Activated T-cell treated with anti-CD3 and anti-CD28 coated beads, Interleukin-2, amount 50 U/mL, for 4 hours (primary cell): ENCODE results near the gene PPP1R16B. TPM values are rescaled to one million over a fixed set of nuclear protein-coding genes. Genes with fewer than 3 reads are reported as not detected.
A peak's percentile ranks its signal among the peaks of the same experiment; 100 is the strongest.

Experiments used
- ATAC-seq, 2 donors: fragments of 200-7000 bp; cut with Tn5 transposase; one replicate each; pipeline ENCODE4 v1.10.0; 2021
- DNase-seq: peaks from one replicate; pipeline ENCODE4 v3.0.0-alpha.2; 2020
- H3K27me3 Mint-ChIP-seq: one replicate; pipeline ENCODE4 v1.8.0; 2021; ENCODE audit warnings: low read depth, mixed read lengths
- H3K36me3 Mint-ChIP-seq: one replicate; pipeline ENCODE4 v1.8.0; 2022; ENCODE audit warnings: mixed read lengths; ENCODE audit not compliant: insufficient read depth
- H3K4me1 Mint-ChIP-seq: one replicate; pipeline ENCODE4 v1.8.0; 2021; ENCODE audit warnings: low read depth, mixed read lengths
- H3K4me3 Mint-ChIP-seq: one replicate; pipeline ENCODE4 v1.8.0; 2021; ENCODE audit warnings: mild to moderate bottlenecking, moderate library complexity, mixed read lengths
- H3K9me3 Mint-ChIP-seq: one replicate; pipeline ENCODE4 v1.8.0; 2021; ENCODE audit warnings: mixed read lengths
- total RNA-seq, 3 donors: library from RNA; stranded (reverse); gene quantifications; one replicate each; pipeline ENCODE4 v1.2.1, GENCODE V29; 2021

The PPP1R16B gene
- total RNA-seq: 100 to 1,000 TPM; 148 to 163 (median 160) TPM

- peak within 1 kb of the TSS; percentile 89 for H3K4me3 Mint-ChIP-seq
- H3K9me3 Mint-ChIP-seq: no peaks in the 10 kb centered on the region
- no peaks in the 10 kb centered on the region for H3K27me3 Mint-ChIP-seq
- ATAC-seq: peak; percentile 82 to 83
- DNase-seq: peak; percentile 74
- H3K4me1 Mint-ChIP-seq: peaks cover 53% of the 10 kb centered on the region
- H3K36me3 Mint-ChIP-seq: peaks cover 21% of the 10 kb centered on the region
Observed at GRCh38 chr20:38805502-38805957, at the start of gene PPP1R16B. Gene PPP1R16B, plus strand, starts transcription at chr20:38805697. Its CDS starts 30,229 bp downstream, at chr20:38835926.

GRCh38 chr20:38757145-38757775 lies 48.2 kb upstream of the PPP1R16B start:
- H3K36me3 Mint-ChIP-seq: peaks cover 62% of the 10 kb centered on the region

DNA sequence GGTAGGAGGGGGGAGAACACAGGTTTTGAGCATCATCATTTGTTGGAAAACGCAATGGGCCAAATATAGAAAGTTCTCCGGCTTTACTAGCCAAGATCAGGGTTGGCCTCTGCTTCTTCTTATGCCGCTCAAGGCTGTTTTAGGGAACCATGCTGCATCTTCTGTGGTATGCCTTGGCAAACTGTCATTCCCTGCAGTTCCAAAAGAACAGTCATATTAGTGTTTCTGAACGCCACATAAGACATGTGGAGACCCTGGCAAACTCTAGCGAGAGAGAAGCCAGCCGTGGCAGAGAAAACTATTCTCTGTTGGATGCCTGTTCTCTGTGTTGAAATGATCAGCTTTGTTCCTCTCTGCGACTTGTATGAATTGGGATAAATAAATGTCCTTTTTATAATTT lies 46.4 kb upstream of the PPP1R16B start:
- Mint-ChIP-seq H3K36me3 (peaks cover 68% of the 10 kb centered on the region), H3K27me3 (no peaks in the 10 kb centered on the region), H3K4me3 (no peak overlapping the region), H3K4me1 (peaks cover 13% of the 10 kb centered on the region), H3K9me3 (no peaks in the 10 kb centered on the region)
- ATAC-seq: no peak
- no peak for DNase-seq

More at GRCh38 chr20:38757145-38757775, 48.2 kb upstream of the PPP1R16B start:
- Mint-ChIP-seq H3K4me3 (no peak overlapping the region), H3K9me3 (no peaks in the 10 kb centered on the region), H3K27me3 (no peaks in the 10 kb centered on the region), H3K4me1 (no peaks in the 10 kb centered on the region)
- no peak for DNase-seq
- ATAC-seq: no peak

DNA sequence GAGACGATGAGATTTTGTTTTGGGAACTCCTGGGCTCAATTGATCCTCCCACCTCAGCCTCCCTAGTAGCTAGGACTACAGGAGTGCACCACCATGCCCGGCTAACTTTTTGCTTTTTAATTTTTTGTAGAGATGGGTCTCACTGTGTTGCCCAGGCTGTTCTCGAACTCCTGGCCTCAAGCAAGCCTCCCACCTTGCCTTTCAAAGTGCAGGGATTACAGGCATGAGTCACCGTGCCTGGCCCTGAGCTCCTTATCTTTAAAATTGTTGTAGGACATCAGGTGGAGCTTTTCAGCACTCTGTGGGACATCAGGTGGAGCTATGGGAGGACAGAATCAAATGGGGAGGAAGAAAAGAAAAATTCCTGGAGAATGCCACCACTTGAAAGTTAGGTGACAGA lies 44.5 kb upstream of the PPP1R16B start:
- no peak overlapping the region for H3K4me3 Mint-ChIP-seq
- no peak for DNase-seq
- H3K4me1 Mint-ChIP-seq: peaks cover 25% of the 10 kb centered on the region
- no peaks in the 10 kb centered on the region for H3K9me3 Mint-ChIP-seq
- peaks cover 67% of the 10 kb centered on the region for H3K36me3 Mint-ChIP-seq
- no peak for ATAC-seq
- no peaks in the 10 kb centered on the region for H3K27me3 Mint-ChIP-seq

- H3K36me3 Mint-ChIP-seq: peaks cover 68% of the 10 kb centered on the region
- no peak overlapping the region for H3K4me3 Mint-ChIP-seq
- H3K9me3 Mint-ChIP-seq: no peaks in the 10 kb centered on the region
- no peaks in the 10 kb centered on the region for H3K27me3 Mint-ChIP-seq
- no peak for ATAC-seq
- no peak for DNase-seq
- H3K4me1 Mint-ChIP-seq: peaks cover 25% of the 10 kb centered on the region
Observed at GRCh38 chr20:38762174-38762573, 43.3 kb upstream of the PPP1R16B start.

- Mint-ChIP-seq H3K4me3 (no peak overlapping the region), H3K36me3 (peaks cover 69% of the 10 kb centered on the region), H3K27me3 (no peaks in the 10 kb centered on the region), H3K9me3 (no peaks in the 10 kb centered on the region), H3K4me1 (peaks cover 25% of the 10 kb centered on the region)
- no peak for DNase-seq
- ATAC-seq: no peak
Observed at GRCh38 chr20:38763616-38764015, 41.9 kb upstream of the PPP1R16B start.

DNA sequence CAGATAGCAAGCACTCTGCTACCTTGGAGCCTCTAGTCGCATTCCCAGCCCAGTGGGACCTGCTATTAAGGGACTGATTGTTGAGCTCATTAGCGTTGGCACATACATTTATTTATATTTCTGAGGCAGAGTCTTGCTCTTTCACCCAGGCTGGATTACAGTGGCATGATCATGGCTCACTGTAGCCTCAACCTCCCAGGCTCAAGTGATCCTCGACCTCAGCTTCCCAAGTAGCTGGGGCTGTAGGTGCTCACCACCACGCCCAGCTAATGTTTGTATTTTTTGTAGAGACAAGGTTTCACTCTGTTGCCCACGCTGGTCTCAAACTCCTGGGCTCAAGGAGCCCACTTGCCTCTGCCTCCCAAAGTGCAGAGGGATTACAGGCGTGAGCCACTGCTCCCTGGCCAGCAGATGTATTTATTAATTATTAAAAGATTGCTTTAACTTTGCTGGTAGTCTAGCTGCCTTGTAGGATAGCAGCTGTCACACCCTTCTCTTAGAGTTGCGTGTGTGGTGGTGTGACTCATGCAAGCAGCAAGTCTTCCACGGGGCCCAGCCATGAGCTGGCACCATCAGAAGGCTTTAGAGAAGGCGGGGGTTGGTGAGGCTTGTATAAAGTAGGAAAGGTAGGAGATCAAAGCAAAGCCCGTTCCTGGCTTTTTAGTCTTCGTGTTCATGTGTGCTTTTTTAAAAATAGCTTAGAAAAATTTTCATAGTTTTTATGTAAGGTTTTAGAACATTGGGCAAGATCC lies 40.8 kb upstream of the PPP1R16B start:
- H3K4me3 Mint-ChIP-seq: no peak overlapping the region
- DNase-seq (peak; percentile 34), ATAC-seq (peak; percentile 100)
- H3K27me3 Mint-ChIP-seq: no peaks in the 10 kb centered on the region
- no peaks in the 10 kb centered on the region for H3K9me3 Mint-ChIP-seq
- peaks cover 69% of the 10 kb centered on the region for H3K36me3 Mint-ChIP-seq
- peaks cover 25% of the 10 kb centered on the region for H3K4me1 Mint-ChIP-seq

DNA sequence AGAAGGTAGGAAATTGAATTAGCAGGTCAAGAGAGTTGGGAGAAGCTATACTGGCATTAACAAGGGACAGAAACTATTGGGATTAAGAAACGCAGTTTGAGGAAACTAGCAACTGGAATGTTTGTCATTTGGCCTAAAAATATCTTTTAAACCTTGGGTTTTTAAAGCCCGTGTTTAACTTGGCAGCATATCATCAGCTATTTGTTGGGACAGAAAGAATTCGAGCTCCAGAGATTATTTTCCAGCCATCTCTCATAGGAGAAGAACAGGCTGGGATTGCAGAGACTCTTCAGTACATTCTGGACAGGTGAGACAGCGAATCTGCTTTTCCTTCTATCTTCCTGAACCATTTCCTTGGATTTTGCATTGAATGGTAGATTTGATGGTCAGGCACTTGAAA lies 39.4 kb upstream of the PPP1R16B start:
- DNase-seq: no peak
- H3K9me3 Mint-ChIP-seq: no peaks in the 10 kb centered on the region
- peaks cover 25% of the 10 kb centered on the region for H3K4me1 Mint-ChIP-seq
- H3K27me3 Mint-ChIP-seq: no peaks in the 10 kb centered on the region
- no peak overlapping the region for H3K4me3 Mint-ChIP-seq
- no peak for ATAC-seq
- peaks cover 60% of the 10 kb centered on the region for H3K36me3 Mint-ChIP-seq

GRCh38 chr20:38769376-38770295 lies 35.9 kb upstream of the PPP1R16B start:
- Mint-ChIP-seq H3K27me3 (no peaks in the 10 kb centered on the region), H3K4me3 (no peak overlapping the region), H3K36me3 (peaks cover 63% of the 10 kb centered on the region), H3K9me3 (peaks cover 10% of the 10 kb centered on the region), H3K4me1 (peaks cover 7% of the 10 kb centered on the region)
- ATAC-seq (no peak), DNase-seq (no peak)

DNA sequence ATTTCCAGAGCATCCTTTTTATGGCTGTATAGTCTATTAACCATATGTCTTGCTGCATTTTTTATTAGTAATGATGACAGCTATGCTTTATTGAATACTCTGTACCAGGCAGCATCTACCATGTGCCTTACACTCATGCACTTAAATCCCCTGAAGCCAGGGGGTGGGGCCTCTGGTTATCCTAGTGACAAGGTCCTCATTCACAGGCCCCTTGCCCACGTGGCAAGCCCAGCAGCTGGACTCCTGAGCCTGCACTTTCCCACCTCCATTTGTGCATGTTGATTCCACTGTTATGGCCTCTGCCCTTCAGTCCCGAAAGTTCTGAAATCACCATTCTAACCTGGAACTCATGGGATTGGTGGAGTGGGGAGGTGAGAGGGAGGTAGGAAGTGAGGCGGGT lies 35.0 kb upstream of the PPP1R16B start:
- Mint-ChIP-seq H3K9me3 (peaks cover 10% of the 10 kb centered on the region), H3K27me3 (no peaks in the 10 kb centered on the region), H3K4me3 (no peak overlapping the region), H3K4me1 (no peaks in the 10 kb centered on the region), H3K36me3 (peaks cover 60% of the 10 kb centered on the region)
- ATAC-seq (no peak), DNase-seq (no peak)

DNA sequence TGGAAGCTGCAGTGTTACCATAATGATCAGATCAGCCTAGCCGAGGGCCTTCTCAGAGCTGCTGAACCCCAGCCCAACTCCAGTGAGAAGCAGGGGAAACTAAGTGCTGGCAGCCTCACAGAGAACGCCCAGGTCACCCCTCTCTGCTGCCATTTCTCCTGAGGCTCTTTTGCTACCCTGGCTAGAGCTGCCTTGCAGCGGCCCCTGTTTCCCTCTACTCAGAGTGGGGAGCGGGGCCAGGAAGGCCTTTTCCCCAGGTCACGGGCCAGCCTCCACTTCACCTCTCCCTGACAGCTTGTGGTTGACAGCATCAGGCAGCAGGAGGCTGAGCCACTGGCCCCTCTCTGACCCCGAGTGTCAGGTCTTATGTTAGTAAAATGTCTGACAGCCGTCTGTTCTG lies 34.5 kb upstream of the PPP1R16B start:
- H3K4me1 Mint-ChIP-seq: no peaks in the 10 kb centered on the region
- no peak for DNase-seq
- peaks cover 10% of the 10 kb centered on the region for H3K9me3 Mint-ChIP-seq
- ATAC-seq: no peak
- no peak overlapping the region for H3K4me3 Mint-ChIP-seq
- H3K36me3 Mint-ChIP-seq: peaks cover 56% of the 10 kb centered on the region
- H3K27me3 Mint-ChIP-seq: no peaks in the 10 kb centered on the region

DNA sequence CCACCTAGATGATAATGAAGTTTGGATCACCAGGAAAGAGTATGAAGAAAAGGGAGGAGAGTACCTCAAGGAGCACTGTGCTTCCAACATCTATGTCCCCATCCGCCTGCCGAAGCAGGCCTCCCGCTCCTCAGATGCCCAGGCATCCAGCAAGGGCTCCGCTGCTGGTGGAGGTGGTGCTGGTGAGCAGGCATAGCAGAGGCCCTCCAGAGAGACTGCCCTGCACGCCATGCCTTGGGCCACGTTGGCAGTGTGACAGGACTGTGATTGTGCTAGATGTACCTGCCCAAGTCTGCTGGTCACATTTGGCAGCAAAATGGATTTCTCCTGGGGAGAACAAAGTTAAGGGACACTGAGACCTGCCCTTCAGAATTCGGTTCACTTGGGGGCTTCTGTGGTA lies 33.9 kb upstream of the PPP1R16B start:
- Mint-ChIP-seq H3K4me3 (no peak overlapping the region), H3K27me3 (no peaks in the 10 kb centered on the region), H3K36me3 (peaks cover 51% of the 10 kb centered on the region), H3K4me1 (no peaks in the 10 kb centered on the region), H3K9me3 (peaks cover 10% of the 10 kb centered on the region)
- no peak for ATAC-seq
- no peak for DNase-seq

DNA sequence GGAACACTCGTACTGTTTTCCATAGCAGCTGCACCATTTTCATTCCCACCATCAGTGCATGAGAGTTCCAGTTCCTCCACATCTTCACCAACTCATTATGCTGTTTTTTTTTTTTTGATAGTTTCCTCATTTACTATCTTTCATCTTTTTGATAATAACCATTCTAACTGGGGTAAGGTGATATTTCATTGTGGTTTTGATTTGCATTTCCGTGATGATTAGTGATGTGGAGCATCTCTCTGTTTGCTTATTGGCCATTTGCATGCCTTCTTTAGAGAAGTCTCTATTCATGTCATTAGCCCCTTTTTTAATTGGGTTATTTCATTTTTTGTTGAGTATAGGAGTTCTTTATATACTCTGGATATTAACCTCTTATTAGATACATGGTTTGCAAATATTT lies 31.3 kb upstream of the PPP1R16B start:
- no peak for ATAC-seq
- H3K27me3 Mint-ChIP-seq: no peaks in the 10 kb centered on the region
- H3K4me1 Mint-ChIP-seq: no peaks in the 10 kb centered on the region

GRCh38 chr20:38776363-38776762 lies 29.1 kb upstream of the PPP1R16B start:
- peak in 1 of 2 donors; percentile 43 for ATAC-seq
- Mint-ChIP-seq H3K4me1 (peaks cover 8% of the 10 kb centered on the region), H3K27me3 (no peaks in the 10 kb centered on the region), H3K36me3 (peaks cover 31% of the 10 kb centered on the region), H3K4me3 (no peak overlapping the region), H3K9me3 (peaks cover 10% of the 10 kb centered on the region)
- DNase-seq: no peak

More for the DNA sequence above, 31.3 kb upstream of the PPP1R16B start:
- no peak for DNase-seq
- Mint-ChIP-seq H3K4me3 (no peak overlapping the region), H3K9me3 (peaks cover 10% of the 10 kb centered on the region), H3K36me3 (peaks cover 41% of the 10 kb centered on the region)
